PFSK-1 (cell line): ENCODE results near the gene BRME1.

Experiments
- FOXP2 ChIP-seq: optimal IDR thresholded peaks from 2 replicates; pipeline ENCODE3; 2011; ENCODE audit warnings: borderline replicate concordance, control low read depth, inconsistent platforms; ENCODE audit not compliant: insufficient read depth; ENCODE audit errors: extremely low read length, extremely low read depth
- POLR2AphosphoS5 ChIP-seq: IDR thresholded peaks from 2 replicates; pipeline ENCODE4 v1.6.1; 2012; ENCODE audit warnings: low read depth, mild to moderate bottlenecking, control low read depth, low read length, moderate library complexity
- REST ChIP-seq, 2 experiments: IDR thresholded peaks; 2 replicates each; pipeline versions ENCODE4 v1.6.1 to v1.8.0; 2011 to 2012; ENCODE audit warnings: low read depth in 2 of 2, low read length in 2 of 2, control low read depth in 1 of 2, inconsistent platforms in 1 of 2, mild to moderate bottlenecking in 1 of 2, moderate library complexity in 1 of 2; ENCODE audit not compliant: insufficient read depth in 1 of 2
- SIN3A ChIP-seq: IDR thresholded peaks from 2 replicates; pipeline ENCODE4 v1.6.1; 2012; ENCODE audit warnings: mild to moderate bottlenecking, low read length, moderate library complexity, borderline replicate concordance; ENCODE audit not compliant: insufficient read depth
- TAF1 ChIP-seq: IDR thresholded peaks from 2 replicates; pipeline ENCODE4 v1.6.1; 2012; ENCODE audit warnings: low read length, control low read depth, borderline replicate concordance; ENCODE audit not compliant: insufficient read depth

- TF ChIP-seq POLR2AphosphoS5 (no peak), REST (IDR thresholded peaks at IDR 0.05; ENCODE audit: insufficient read depth in 1 of 2, low read depth in 2 of 2, low read length in 2 of 2) (no peak), TAF1 (no peak), SIN3A (no peak), FOXP2 (no peak)
These were observed 22.3 kb downstream of the BRME1 start for GRCh38 chr19:13883516-13884064.
